ENCODE results near the gene CHP2. TPM values are rescaled to one million over a fixed set of nuclear protein-coding genes. Genes with fewer than 3 reads are reported as not detected.

The CHP2 gene
- total and polyA plus RNA-seq, 2 of the 13 experiments (the other 11 are each of a cell fraction or from before 2014, with no cell fraction given): not detected

- Histone ChIP-seq H3K4me2 (ENCODE audit: low read depth, low read length) (no peak overlapping the region), H3K36me3 (replicated peaks in 1 of 2; ENCODE audit: control insufficient read depth in 1 of 2, insufficient read depth in 2 of 2, low read length in 2 of 2) (no peaks in the 10 kb centered on the region), H3K4me1 (ENCODE audit: insufficient read depth, low read length) (no peaks in the 10 kb centered on the region), H3K79me2 (ENCODE audit: insufficient read depth, low read length) (no peaks in the 10 kb centered on the region), H3K27me3 (ENCODE audit: control insufficient read depth in 1 of 2, insufficient read depth in 2 of 2, low read length in 2 of 2) (no peaks in the 10 kb centered on the region), H3K27ac (ENCODE audit: extremely low read length, insufficient read depth, low read length) (no peak overlapping the region), H3K9me3 (ENCODE audit: low read length) (no peaks in the 10 kb centered on the region), H4K20me1 (ENCODE audit: insufficient read depth, low read length) (no peaks in the 10 kb centered on the region), H3K9ac (ENCODE audit: insufficient read depth, low read depth, low read length) (no peak overlapping the region), H3K4me3 (replicated peaks in 1 of 3; ENCODE audit: insufficient read depth in 1 of 3, low read depth in 2 of 3, low read length in 3 of 3) (no peak overlapping the region), H2AFZ (ENCODE audit: low read length) (no peak overlapping the region)
- in situ Hi-C loops (cut with HindIII; ENCODE audit: extremely low pct_ligation_motif_present, low pct_unique_long_range_greater_than_20kb) (loop anchor here (10.0 kb wide), 1 partner anchor 56 kb away; the partner anchor contains the start of gene ERN2), intact Hi-C loops (cut with micrococcal nuclease; ENCODE audit: unreplicated experiment) (no loop called here)
- 55% methylated on average over 8 of the region's 8 CpGs for WGBS (ENCODE audit: low lambda C conversion rate)
- TF ChIP-seq GRHL1 (CRISPR knock-in tag; conservative IDR thresholded peaks at IDR 0.05) (no peak), KMT2A (CRISPR knock-in tag; IDR thresholded peaks at IDR 0.05) (no peak), NFE2L1 (CRISPR knock-in tag; IDR thresholded peaks at IDR 0.05; ENCODE audit: borderline replicate concordance) (no peak), ZNF556 (CRISPR knock-in tag; IDR thresholded peaks at IDR 0.05; ENCODE audit: borderline replicate concordance) (no peak), ZNF781 (CRISPR knock-in tag; IDR thresholded peaks at IDR 0.05; ENCODE audit: borderline replicate concordance, not compliant biosample characterization) (no peak), NFRKB (IDR thresholded peaks at IDR 0.05) (no peak), HOXA7 (CRISPR knock-in tag; IDR thresholded peaks at IDR 0.05) (no peak), ZNF576 (CRISPR knock-in tag; IDR thresholded peaks at IDR 0.05) (no peak), MIER2 (CRISPR knock-in tag; IDR thresholded peaks at IDR 0.05) (no peak), POLR2AphosphoS5 (IDR thresholded peaks at IDR 0.05; ENCODE audit: low read depth, low read length) (no peak), BRCA1 (CRISPR knock-in tag; IDR thresholded peaks at IDR 0.05) (no peak), THAP7 (CRISPR knock-in tag; IDR thresholded peaks at IDR 0.05) (no peak), CREM (IDR thresholded peaks at IDR 0.05) (no peak), CREM (CRISPR knock-in tag; IDR thresholded peaks at IDR 0.05) (no peak), IRF2 (CRISPR knock-in tag; IDR thresholded peaks at IDR 0.05) (no peak), RFX1 (IDR thresholded peaks at IDR 0.05) (no peak)
- TF ChIP-seq, protein P1, sequence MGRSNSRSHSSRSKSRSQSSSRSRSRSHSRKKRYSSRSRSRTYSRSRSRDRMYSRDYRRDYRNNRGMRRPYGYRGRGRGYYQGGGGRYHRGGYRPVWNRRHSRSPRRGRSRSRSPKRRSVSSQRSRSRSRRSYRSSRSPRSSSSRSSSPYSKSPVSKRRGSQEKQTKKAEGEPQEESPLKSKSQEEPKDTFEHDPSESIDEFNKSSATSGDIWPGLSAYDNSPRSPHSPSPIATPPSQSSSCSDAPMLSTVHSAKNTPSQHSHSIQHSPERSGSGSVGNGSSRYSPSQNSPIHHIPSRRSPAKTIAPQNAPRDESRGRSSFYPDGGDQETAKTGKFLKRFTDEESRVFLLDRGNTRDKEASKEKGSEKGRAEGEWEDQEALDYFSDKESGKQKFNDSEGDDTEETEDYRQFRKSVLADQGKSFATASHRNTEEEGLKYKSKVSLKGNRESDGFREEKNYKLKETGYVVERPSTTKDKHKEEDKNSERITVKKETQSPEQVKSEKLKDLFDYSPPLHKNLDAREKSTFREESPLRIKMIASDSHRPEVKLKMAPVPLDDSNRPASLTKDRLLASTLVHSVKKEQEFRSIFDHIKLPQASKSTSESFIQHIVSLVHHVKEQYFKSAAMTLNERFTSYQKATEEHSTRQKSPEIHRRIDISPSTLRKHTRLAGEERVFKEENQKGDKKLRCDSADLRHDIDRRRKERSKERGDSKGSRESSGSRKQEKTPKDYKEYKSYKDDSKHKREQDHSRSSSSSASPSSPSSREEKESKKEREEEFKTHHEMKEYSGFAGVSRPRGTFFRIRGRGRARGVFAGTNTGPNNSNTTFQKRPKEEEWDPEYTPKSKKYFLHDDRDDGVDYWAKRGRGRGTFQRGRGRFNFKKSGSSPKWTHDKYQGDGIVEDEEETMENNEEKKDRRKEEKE (IDR thresholded peaks at IDR 0.05): no peak
- TF ChIP-seq, protein P2, sequence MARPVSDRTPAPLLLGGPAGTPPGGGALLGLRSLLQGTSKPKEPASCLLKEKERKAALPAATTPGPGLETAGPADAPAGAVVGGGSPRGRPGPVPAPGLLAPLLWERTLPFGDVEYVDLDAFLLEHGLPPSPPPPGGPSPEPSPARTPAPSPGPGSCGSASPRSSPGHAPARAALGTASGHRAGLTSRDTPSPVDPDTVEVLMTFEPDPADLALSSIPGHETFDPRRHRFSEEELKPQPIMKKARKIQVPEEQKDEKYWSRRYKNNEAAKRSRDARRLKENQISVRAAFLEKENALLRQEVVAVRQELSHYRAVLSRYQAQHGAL (CRISPR knock-in tag; IDR thresholded peaks at IDR 0.05; ENCODE audit: not compliant biosample characterization): no peak
- TF ChIP-seq, protein P3, sequence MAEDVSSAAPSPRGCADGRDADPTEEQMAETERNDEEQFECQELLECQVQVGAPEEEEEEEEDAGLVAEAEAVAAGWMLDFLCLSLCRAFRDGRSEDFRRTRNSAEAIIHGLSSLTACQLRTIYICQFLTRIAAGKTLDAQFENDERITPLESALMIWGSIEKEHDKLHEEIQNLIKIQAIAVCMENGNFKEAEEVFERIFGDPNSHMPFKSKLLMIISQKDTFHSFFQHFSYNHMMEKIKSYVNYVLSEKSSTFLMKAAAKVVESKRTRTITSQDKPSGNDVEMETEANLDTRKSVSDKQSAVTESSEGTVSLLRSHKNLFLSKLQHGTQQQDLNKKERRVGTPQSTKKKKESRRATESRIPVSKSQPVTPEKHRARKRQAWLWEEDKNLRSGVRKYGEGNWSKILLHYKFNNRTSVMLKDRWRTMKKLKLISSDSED (CRISPR knock-in tag; IDR thresholded peaks at IDR 0.05): no peak
- POLR2A ChIA-PET: no interaction called here
- BruUV-seq (replicated peaks): no TSS peak
- FAIRE-seq (no peak), ATAC-seq (no peak), DNase-seq (ENCODE audit: low spot score) (no peak)
- CTCF ChIA-PET (ENCODE audit: low intra/inter-chr PET ratio, low total read pairs): no interaction called here
These were observed 16.2 kb downstream of the CHP2 start for GRCh38 chr16:23771027-23771426.

All from HepG2 (cell line).